Osteocyte (in vitro differentiated cells): ENCODE results near the gene LMNA. TPM values are rescaled to one million over a fixed set of nuclear protein-coding genes. Genes with fewer than 3 reads are reported as not detected.
"Not testable (repeated sequence)": the region's sequence is repeated elsewhere in the genome, so short reads cannot be mapped to it uniquely, and the experiment has no call there.

Source experiments
- DNase-seq: peaks from one replicate; pipeline ENCODE4 v3.0.0; 2021; ENCODE audit warnings: mixed read lengths; ENCODE audit not compliant: unreplicated experiment; ENCODE audit errors: extremely low spot score
- H3K27ac Mint-ChIP-seq: one replicate; pipeline ENCODE4 v1.8.0; 2021; ENCODE audit warnings: mild to moderate bottlenecking, mixed read lengths; ENCODE audit not compliant: unreplicated experiment
- H3K27me3 Mint-ChIP-seq: one replicate; pipeline ENCODE4 v1.8.0; 2021; ENCODE audit warnings: mixed read lengths; ENCODE audit not compliant: unreplicated experiment
- H3K36me3 Mint-ChIP-seq: one replicate; pipeline ENCODE4 v1.8.0; 2021; ENCODE audit warnings: mixed read lengths; ENCODE audit not compliant: unreplicated experiment
- H3K4me1 Mint-ChIP-seq: one replicate; pipeline ENCODE4 v1.8.0; 2021; ENCODE audit warnings: mixed read lengths; ENCODE audit not compliant: unreplicated experiment
- H3K4me3 Mint-ChIP-seq: one replicate; pipeline ENCODE4 v1.8.0; 2021; ENCODE audit warnings: mild to moderate bottlenecking, moderate library complexity, mixed read lengths; ENCODE audit not compliant: unreplicated experiment
- H3K9me3 Mint-ChIP-seq: one replicate; pipeline ENCODE4 v1.8.0; 2021; ENCODE audit warnings: mixed read lengths; ENCODE audit not compliant: unreplicated experiment
- CTCF ChIP-seq: fragments of 200-600 bp; sonication (generic); IDR thresholded peaks from 2 replicates; pipeline ENCODE4 v1.5.0; 2021; ENCODE audit warnings: antibody characterized with exemption, mild to moderate bottlenecking, moderate library complexity
- total RNA-seq: library from RNA; stranded (reverse); gene quantifications from 2 replicates; pipeline ENCODE4 v1.2.1, GENCODE V29; 2021

The LMNA gene
- total RNA-seq, 1 donor from 2014 or later: 792 TPM

- H3K27ac Mint-ChIP-seq: no peak overlapping the region
- H3K36me3 Mint-ChIP-seq: peaks cover 5% of the 10 kb centered on the region
- no peak for TF ChIP-seq CTCF
- H3K4me1 Mint-ChIP-seq: peaks cover 5% of the 10 kb centered on the region
- no peaks in the 10 kb centered on the region for H3K9me3 Mint-ChIP-seq
- H3K4me3 Mint-ChIP-seq: no peak overlapping the region
- H3K27me3 Mint-ChIP-seq: no peaks in the 10 kb centered on the region
- DNase-seq: no peak
Measured at GRCh38 chr1:156167536-156167935, 53.0 kb downstream of the LMNA start.

GRCh38 chr1:156172696-156173470 is 58.4 kb downstream of the LMNA start:
- no peak overlapping the region for H3K27ac Mint-ChIP-seq
- TF ChIP-seq CTCF: no peak
- H3K4me3 Mint-ChIP-seq: no peak overlapping the region
- no peak for DNase-seq
- no peaks in the 10 kb centered on the region for H3K9me3 Mint-ChIP-seq
- H3K36me3 Mint-ChIP-seq: no peaks in the 10 kb centered on the region
- peaks cover 10% of the 10 kb centered on the region for H3K27me3 Mint-ChIP-seq
- no peaks in the 10 kb centered on the region for H3K4me1 Mint-ChIP-seq

DNA sequence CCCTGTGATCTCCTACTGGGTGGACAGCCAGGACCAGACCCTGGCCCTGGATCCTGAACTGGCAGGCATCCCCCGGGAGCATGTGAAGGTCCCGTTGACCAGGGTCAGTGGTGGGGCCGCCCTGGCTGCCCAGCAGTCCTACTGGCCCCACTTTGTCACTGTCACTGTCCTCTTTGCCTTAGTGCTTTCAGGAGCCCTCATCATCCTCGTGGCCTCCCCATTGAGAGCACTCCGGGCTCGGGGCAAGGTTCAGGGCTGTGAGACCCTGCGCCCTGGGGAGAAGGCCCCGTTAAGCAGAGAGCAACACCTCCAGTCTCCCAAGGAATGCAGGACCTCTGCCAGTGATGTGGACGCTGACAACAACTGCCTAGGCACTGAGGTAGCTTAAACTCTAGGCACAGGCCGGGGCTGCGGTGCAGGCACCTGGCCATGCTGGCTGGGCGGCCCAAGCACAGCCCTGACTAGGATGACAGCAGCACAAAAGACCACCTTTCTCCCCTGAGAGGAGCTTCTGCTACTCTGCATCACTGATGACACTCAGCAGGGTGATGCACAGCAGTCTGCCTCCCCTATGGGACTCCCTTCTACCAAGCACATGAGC is 62.2 kb downstream of the LMNA start:
- peaks cover 23% of the 10 kb centered on the region for H3K27me3 Mint-ChIP-seq

GRCh38 chr1:156177919-156178654 is 63.6 kb downstream of the LMNA start:
- Mint-ChIP-seq H3K4me3 (no peak overlapping the region), H3K27ac (no peak overlapping the region), H3K9me3 (no peaks in the 10 kb centered on the region), H3K27me3 (peaks cover 26% of the 10 kb centered on the region), H3K4me1 (no peaks in the 10 kb centered on the region), H3K36me3 (no peaks in the 10 kb centered on the region)
- no peak for TF ChIP-seq CTCF
- DNase-seq: no peak

More for the DNA sequence above, 62.2 kb downstream of the LMNA start:
- Mint-ChIP-seq H3K36me3 (no peaks in the 10 kb centered on the region), H3K9me3 (no peaks in the 10 kb centered on the region), H3K4me1 (no peaks in the 10 kb centered on the region), H3K4me3 (no peak overlapping the region), H3K27ac (no peak overlapping the region)
- no peak for TF ChIP-seq CTCF
- DNase-seq: no peak

- Mint-ChIP-seq H3K4me1 (no peaks in the 10 kb centered on the region), H3K27me3 (peaks cover 20% of the 10 kb centered on the region), H3K4me3 (no peak overlapping the region), H3K36me3 (no peaks in the 10 kb centered on the region), H3K9me3 (no peaks in the 10 kb centered on the region), H3K27ac (no peak overlapping the region)
- DNase-seq: no peak
- no peak for TF ChIP-seq CTCF
Measured at GRCh38 chr1:156180471-156180870, 66.0 kb downstream of the LMNA start.

DNA sequence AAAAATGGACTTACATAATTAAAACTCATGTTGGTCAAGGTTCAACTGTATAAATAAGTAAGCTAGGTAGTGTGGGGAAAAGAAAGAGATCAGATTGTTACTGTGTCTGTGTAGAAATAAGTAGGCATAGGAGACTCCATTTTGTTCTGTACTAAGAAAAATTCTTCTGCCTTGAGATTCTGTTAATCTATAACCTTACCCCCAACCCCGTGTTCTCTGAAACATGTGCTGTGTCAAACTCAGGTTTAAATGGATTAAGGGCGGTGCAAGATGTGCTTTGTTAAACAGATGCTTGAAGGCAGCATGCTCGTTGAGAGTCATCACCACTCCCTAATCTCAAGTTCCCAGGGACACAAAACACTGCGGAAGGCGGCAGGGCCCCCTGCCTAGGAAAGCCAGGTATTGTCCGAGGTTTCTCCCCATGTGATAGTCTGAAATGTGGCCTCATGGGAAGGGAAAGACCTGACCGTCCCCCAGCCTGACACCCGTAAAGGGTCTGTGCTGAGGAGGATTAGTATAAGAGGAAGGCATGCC is 66.9 kb downstream of the LMNA start:
- not testable (repeated sequence) for H3K4me3 Mint-ChIP-seq, H3K36me3 Mint-ChIP-seq, H3K27ac Mint-ChIP-seq, H3K4me1 Mint-ChIP-seq, DNase-seq, H3K9me3 Mint-ChIP-seq
- H3K27me3 Mint-ChIP-seq: peaks cover 20% of the 10 kb centered on the region
